ENCODE data around the gene DRG2.
A peak's percentile ranks its signal among the peaks of the same experiment; 100 is the strongest.

The DRG2 gene

DNA sequence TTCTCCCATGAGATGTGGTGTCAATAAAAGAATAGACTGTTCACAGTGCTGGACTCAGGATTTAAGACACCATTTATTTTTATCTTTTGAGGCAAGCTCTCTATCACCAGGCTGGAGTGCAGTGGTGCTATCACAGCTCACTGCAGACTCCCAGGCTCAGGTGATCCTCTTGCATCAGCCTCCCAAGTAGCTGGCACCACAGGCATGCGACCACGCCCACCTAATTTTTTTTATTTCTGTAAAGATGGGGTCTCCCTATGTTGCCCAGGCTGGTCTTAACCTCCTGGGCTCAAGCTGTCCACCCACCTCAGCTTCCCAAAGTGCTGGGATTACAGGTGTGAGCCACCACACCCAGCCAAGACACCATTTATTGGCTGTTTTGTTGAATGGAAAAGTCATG lies 18.6 kb upstream of the DRG2 start:
- no peak for DNase-seq (ENCODE audit: low read depth, low spot score)
- H3K4me3 ChIP-seq = no peak overlapping the region
- H3K27ac ChIP-seq = no peak overlapping the region
- H3K9ac ChIP-seq (ENCODE audit: insufficient read length) = no peak overlapping the region
- H3K36me3 ChIP-seq (ENCODE audit: insufficient read depth, low read length) = no peaks in the 10 kb centered on the region; the same call in 1 of the 2 replicates
- H3K9me3 ChIP-seq (ENCODE audit: low read depth, low read length) = no peaks in the 10 kb centered on the region
- no peak for TF ChIP-seq FOXP2 (optimal IDR thresholded peaks at IDR 0.05; ENCODE audit: control extremely low read depth, extremely low read length, insufficient read depth)
- no peak for TF ChIP-seq EZH2 (IDR thresholded peaks at IDR 0.05)
- no peak for TF ChIP-seq POLR2AphosphoS5 (IDR thresholded peaks at IDR 0.05; ENCODE audit: borderline replicate concordance, low read depth, low read length)

DNA sequence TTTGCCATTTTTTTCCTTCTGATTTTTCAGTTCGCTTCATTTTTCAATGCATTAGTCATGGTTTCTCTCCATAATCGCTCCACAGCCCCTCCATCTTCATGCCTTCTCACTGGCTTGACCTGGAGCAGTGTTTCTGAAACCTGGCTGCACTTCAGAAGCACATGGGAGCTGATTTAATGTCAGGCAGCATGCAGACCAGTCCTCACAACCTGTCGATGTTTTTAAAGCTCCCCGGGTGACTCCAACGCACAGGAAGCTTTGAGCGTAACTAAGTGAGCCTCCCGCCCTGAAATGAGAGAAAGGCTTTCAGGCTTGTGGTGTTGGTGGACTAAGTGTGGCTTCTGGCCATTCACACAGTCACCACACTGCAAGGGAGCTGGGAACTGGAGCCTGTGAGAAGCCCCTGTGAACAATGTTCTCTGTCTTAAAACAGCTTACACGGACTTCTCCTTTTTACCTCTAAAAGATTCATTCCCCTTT lies 16.8 kb upstream of the DRG2 start:
- no peak for DNase-seq (ENCODE audit: low read depth, low spot score)
- peak overlapping the region; percentile 51 for H3K9ac ChIP-seq (ENCODE audit: insufficient read length)

DNA sequence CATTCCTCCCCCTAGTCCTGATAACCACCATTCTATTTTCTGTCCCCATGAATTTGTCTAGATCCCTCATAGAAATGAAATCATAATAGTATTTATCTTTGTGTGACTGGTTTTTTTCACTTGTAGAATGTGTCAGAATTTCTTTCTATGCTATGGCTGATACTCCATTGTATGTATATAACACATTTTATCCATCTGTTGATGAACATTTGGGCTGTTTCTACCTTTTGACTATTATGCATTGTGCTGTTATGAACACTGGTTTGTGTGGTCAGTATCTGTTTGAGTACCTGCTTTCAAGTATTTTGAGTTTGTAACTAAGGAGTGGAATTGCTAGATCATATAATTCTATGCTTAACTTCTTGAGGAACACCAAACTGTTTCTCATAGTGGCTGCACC lies 16.0 kb upstream of the DRG2 start:
- DNase-seq (ENCODE audit: low read depth, low spot score) = no peak
- no peak overlapping the region for H3K27ac ChIP-seq
- H3K4me3 ChIP-seq = no peak overlapping the region
- no peak overlapping the region for H3K9ac ChIP-seq (ENCODE audit: insufficient read length)
- H3K9me3 ChIP-seq (ENCODE audit: low read depth, low read length) = no peaks in the 10 kb centered on the region
- no peaks in the 10 kb centered on the region for H3K36me3 ChIP-seq (ENCODE audit: insufficient read depth, low read length)
- TF ChIP-seq FOXP2 (optimal IDR thresholded peaks at IDR 0.05; ENCODE audit: control extremely low read depth, extremely low read length, insufficient read depth) (no peak), EZH2 (IDR thresholded peaks at IDR 0.05) (no peak), POLR2AphosphoS5 (IDR thresholded peaks at IDR 0.05; ENCODE audit: borderline replicate concordance, low read depth, low read length) (no peak)

More for the DNA sequence above, 16.8 kb upstream of the DRG2 start:
- TF ChIP-seq POLR2AphosphoS5 (IDR thresholded peaks at IDR 0.05; ENCODE audit: borderline replicate concordance, low read depth, low read length) (no peak), FOXP2 (optimal IDR thresholded peaks at IDR 0.05; ENCODE audit: control extremely low read depth, extremely low read length, insufficient read depth) (no peak), EZH2 (IDR thresholded peaks at IDR 0.05) (no peak)
- no peaks in the 10 kb centered on the region for H3K36me3 ChIP-seq (ENCODE audit: insufficient read depth, low read length)
- no peaks in the 10 kb centered on the region for H3K9me3 ChIP-seq (ENCODE audit: low read depth, low read length)
- no peak overlapping the region for H3K27ac ChIP-seq
- H3K4me3 ChIP-seq = no peak overlapping the region

DNA sequence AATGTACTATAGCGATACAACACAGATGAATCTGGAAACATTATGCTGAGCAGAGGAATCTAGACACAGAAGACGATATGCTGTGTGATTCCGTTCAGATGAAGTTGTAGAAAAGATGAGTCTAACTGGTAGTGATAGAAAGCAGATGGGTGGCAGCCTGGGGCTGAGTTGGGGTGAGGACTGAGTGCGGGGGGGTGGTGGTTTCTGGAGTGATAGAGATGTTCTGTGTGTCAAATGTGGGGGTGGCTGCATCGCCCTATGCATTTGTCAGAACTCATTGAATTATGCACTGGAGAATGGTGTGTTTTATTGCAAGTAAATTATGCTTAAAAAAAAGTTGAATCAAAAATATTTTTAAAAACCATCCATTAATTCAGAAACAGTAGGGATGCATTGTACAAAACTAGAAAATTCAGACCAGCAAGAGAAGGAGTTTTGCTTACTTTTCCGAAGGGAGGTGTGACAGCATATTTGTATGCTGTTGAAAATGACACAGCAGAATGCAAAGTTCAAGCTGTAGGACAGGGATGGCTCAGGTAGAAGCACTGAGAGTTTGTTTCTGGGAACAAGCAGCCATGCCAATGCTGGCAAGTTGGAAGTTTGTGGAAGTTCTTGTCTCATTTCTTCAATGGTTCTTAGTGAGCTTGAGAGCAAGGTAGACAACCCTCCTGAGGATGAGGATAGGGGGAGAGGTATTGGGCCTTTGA lies 13.0 kb upstream of the DRG2 start:
- DNase-seq (ENCODE audit: low read depth, low spot score) = no peak
- Histone ChIP-seq H3K9me3 (ENCODE audit: low read depth, low read length) (no peaks in the 10 kb centered on the region), H3K4me3 (no peak overlapping the region), H3K27ac (no peak overlapping the region), H3K36me3 (ENCODE audit: insufficient read depth, low read length) (no peaks in the 10 kb centered on the region), H3K9ac (ENCODE audit: insufficient read length) (no peak overlapping the region)
- TF ChIP-seq FOXP2 (optimal IDR thresholded peaks at IDR 0.05; ENCODE audit: control extremely low read depth, extremely low read length, insufficient read depth) (no peak), POLR2AphosphoS5 (IDR thresholded peaks at IDR 0.05; ENCODE audit: borderline replicate concordance, low read depth, low read length) (no peak), EZH2 (IDR thresholded peaks at IDR 0.05) (no peak)

DNA sequence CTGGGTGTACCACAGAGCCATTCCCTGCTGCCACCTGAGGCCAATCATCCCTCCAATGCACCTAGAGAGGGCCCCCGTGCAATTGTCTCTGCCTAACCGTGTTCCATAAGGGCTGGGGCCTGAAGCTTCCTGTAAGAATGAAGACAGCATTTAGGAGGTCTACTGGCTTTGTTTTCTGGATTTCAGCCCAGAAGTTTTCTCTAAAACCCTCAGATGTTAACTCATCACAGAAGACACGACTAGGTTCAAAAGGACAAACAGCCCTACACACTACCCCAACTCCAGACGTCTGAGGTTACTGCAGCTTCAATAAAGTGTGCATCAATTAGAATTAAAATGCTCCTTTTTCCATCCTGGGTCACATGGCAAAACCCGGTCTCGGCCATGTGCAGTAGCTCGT lies 10.8 kb upstream of the DRG2 start:
- Histone ChIP-seq H3K9ac (ENCODE audit: insufficient read length) (no peak overlapping the region), H3K4me3 (no peak overlapping the region), H3K36me3 (ENCODE audit: insufficient read depth, low read length) (no peaks in the 10 kb centered on the region), H3K9me3 (ENCODE audit: low read depth, low read length) (no peaks in the 10 kb centered on the region), H3K27ac (no peak overlapping the region)
- no peak for TF ChIP-seq FOXP2 (optimal IDR thresholded peaks at IDR 0.05; ENCODE audit: control extremely low read depth, extremely low read length, insufficient read depth)
- TF ChIP-seq POLR2AphosphoS5 (IDR thresholded peaks at IDR 0.05; ENCODE audit: borderline replicate concordance, low read depth, low read length) = no peak
- TF ChIP-seq EZH2 (IDR thresholded peaks at IDR 0.05) = no peak
- no peak for DNase-seq (ENCODE audit: low read depth, low spot score)

DNA sequence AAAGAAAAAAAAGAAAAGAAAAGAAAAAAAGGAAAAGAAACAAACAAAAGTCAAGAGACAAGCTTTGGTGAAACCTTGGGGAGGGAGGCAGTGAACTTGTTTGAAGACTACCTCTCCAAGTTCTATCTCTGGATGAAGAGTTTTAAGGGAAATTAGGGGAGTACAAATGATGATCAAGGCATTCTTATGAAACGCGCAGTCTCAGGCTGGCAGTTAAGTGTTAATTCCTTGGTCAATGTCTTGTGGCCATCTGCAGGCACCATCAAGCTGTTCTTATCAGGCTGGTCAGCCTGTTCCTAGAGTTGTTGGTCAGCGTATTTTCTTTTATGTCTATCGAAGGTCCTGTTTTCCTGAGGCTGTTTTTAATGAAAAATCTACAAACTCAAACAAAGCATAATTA lies 8.2 kb upstream of the DRG2 start:
- no peak for DNase-seq (ENCODE audit: low read depth, low spot score)

DNA sequence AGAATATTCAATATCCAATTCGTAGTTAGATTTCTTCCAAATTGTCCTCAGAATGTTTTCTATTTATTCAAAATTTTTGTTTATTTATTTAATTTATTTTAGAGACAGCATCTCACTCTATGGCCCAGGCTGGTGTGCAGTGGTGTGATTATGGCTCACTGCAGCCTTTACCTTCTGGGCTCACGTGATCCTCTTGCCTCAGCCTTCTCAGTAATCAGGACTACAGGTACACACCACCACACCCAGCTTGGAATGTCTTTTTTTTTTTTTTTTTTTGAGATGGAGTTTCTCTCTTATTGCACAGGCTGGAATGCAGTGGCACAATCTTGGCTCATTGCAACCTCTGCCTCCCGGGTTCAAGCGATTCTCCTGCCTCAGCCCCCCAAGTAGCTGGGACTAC lies 3.5 kb upstream of the DRG2 start:
- Histone ChIP-seq H3K36me3 (ENCODE audit: insufficient read depth, low read length) (no peaks in the 10 kb centered on the region), H3K9ac (ENCODE audit: insufficient read length) (no peak overlapping the region), H3K27ac (no peak overlapping the region), H3K9me3 (ENCODE audit: low read depth, low read length) (no peaks in the 10 kb centered on the region), H3K4me3 (no peak overlapping the region)
- TF ChIP-seq POLR2AphosphoS5 (IDR thresholded peaks at IDR 0.05; ENCODE audit: borderline replicate concordance, low read depth, low read length) (no peak), EZH2 (IDR thresholded peaks at IDR 0.05) (no peak), FOXP2 (optimal IDR thresholded peaks at IDR 0.05; ENCODE audit: control extremely low read depth, extremely low read length, insufficient read depth) (no peak)
- DNase-seq (ENCODE audit: low read depth, low spot score) = no peak

More for the DNA sequence above, 8.2 kb upstream of the DRG2 start:
- TF ChIP-seq EZH2 (IDR thresholded peaks at IDR 0.05) (no peak), POLR2AphosphoS5 (IDR thresholded peaks at IDR 0.05; ENCODE audit: borderline replicate concordance, low read depth, low read length) (no peak), FOXP2 (optimal IDR thresholded peaks at IDR 0.05; ENCODE audit: control extremely low read depth, extremely low read length, insufficient read depth) (no peak)
- H3K36me3 ChIP-seq (ENCODE audit: insufficient read depth, low read length) = no peaks in the 10 kb centered on the region
- no peak overlapping the region for H3K9ac ChIP-seq (ENCODE audit: insufficient read length)
- no peaks in the 10 kb centered on the region for H3K9me3 ChIP-seq (ENCODE audit: low read depth, low read length)
- H3K4me3 ChIP-seq = no peak overlapping the region
- no peak overlapping the region for H3K27ac ChIP-seq

DNA sequence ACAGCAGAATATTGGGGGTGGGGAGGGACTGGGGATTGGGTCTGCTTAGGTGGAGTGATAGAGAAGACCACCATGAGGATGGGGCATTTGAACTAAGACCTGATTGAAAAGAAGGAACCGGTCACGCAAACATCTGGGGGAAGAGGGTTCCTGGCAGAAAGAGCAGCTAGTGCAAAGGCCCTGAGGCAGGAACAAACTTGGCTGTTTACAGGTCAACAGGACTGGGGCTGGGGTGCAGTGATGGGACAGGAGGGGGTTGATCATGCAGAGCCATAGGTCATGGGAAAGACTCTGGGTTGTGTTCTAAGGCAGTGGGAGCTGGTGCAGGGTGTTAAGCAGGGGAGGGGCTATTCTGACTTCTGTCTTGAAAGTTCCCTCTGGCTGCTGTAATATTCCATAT lies 1.9 kb downstream of the DRG2 start:
- no peak for DNase-seq (ENCODE audit: low read depth, low spot score)
- H3K9ac ChIP-seq (ENCODE audit: insufficient read length) = no peak overlapping the region
- peaks cover 10% of the 10 kb centered on the region; the same call in 1 of the 2 replicates for H3K36me3 ChIP-seq (ENCODE audit: insufficient read depth, low read length)
- H3K27ac ChIP-seq = no peak overlapping the region
- H3K4me3 ChIP-seq = no peak overlapping the region
- TF ChIP-seq POLR2AphosphoS5 (IDR thresholded peaks at IDR 0.05; ENCODE audit: borderline replicate concordance, low read depth, low read length) = no peak
- TF ChIP-seq FOXP2 (optimal IDR thresholded peaks at IDR 0.05; ENCODE audit: control extremely low read depth, extremely low read length, insufficient read depth) = no peak
- TF ChIP-seq EZH2 (IDR thresholded peaks at IDR 0.05) = no peak
- H3K9me3 ChIP-seq (ENCODE audit: low read depth, low read length) = no peaks in the 10 kb centered on the region

All from SK-N-MC (cell line).